ENCODE data around the gene PLCD3.
"Not testable (repeated sequence)": the region's sequence is repeated elsewhere in the genome, so short reads cannot be mapped to it uniquely, and the experiment has no call there.

PLCD3 gene

GRCh38 chr17:45132572-45133463 lies 503 bp upstream of the PLCD3 start:
- Mint-ChIP-seq H3K36me3 (peaks cover 1% of the 10 kb centered on the region), H3K4me3 (peak overlapping the region; percentile 86), H3K4me1 (peaks cover 23% of the 10 kb centered on the region), H3K27me3 (peaks cover 24% of the 10 kb centered on the region), H3K9me3 (no peaks in the 10 kb centered on the region), H3K27ac (peak overlapping the region; percentile 86)
- CTCF ChIA-PET = interaction anchor here (1.6 to 7.8 kb wide), 2 partner anchors 63 to 212 kb away, joined by 7 to 193 read pairs; no protein-coding TSS in a partner anchor
- DNase-seq = peak; percentile 77

- no peak overlapping the region for H3K27ac Mint-ChIP-seq
- DNase-seq = peak; percentile 67
- CTCF ChIA-PET = interaction anchor here (1.1 to 7.8 kb wide), 2 partner anchors 46 to 64 kb away, joined by 3 to 193 read pairs; no protein-coding TSS in a partner anchor
Observed at GRCh38 chr17:45131616-45132319, 547 bp downstream of the PLCD3 start.

GRCh38 chr17:45130681-45131615 lies 1.4 kb downstream of the PLCD3 start:
- Mint-ChIP-seq H3K36me3 (peaks cover 1% of the 10 kb centered on the region), H3K27ac (no peak overlapping the region), H3K9me3 (no peaks in the 10 kb centered on the region), H3K4me3 (peak overlapping the region; percentile 57), H3K27me3 (peaks cover 24% of the 10 kb centered on the region), H3K4me1 (peaks cover 14% of the 10 kb centered on the region)
- DNase-seq = no peak
- CTCF ChIA-PET = interaction anchor here (0.8 to 7.8 kb wide), 3 partner anchors 17 to 65 kb away, joined by 3 to 193 read pairs (median 3); no protein-coding TSS in a partner anchor

More at GRCh38 chr17:45131616-45132319, 547 bp downstream of the PLCD3 start:
- peaks cover 22% of the 10 kb centered on the region for H3K4me1 Mint-ChIP-seq
- peaks cover 24% of the 10 kb centered on the region for H3K27me3 Mint-ChIP-seq
- H3K4me3 Mint-ChIP-seq = peak overlapping the region; percentile 57
- peaks cover 1% of the 10 kb centered on the region for H3K36me3 Mint-ChIP-seq
- H3K9me3 Mint-ChIP-seq = no peaks in the 10 kb centered on the region

DNA sequence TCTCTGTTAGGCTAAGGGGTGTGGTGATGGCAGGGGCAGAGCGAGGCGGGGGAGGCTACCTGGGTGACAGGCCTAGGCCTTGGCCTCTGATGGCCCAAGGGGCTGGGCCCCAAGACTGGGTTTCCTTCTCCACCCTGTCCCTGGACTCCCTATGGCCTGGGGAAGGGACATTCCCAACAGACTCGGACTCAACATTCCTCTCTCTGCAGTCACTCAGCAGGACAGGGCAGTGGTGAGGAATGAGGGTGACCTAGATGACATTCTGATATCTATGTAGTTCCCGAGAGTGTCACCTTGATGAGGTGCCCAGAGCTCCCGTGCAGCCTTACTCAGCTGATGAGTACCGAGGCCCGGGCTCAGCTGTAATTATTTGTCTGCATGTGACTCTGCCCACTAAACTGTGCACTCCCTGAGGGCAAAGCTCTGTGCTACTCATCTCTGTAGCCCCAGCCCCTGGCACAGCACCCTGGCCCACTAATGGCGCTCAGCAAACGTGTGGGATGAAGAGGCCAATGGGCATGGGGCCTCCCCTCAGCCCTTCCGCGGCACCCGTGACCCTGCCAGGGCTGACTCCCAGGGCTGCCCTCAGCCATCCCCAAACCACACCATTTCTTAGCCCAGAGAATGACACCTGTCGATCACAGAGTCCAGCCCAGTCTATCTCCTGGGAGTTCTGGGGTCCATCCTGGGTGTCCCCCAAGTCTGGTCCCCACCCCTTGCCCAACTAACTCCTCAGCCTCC lies 2.2 kb downstream of the PLCD3 start:
- peaks cover 6% of the 10 kb centered on the region for H3K4me1 Mint-ChIP-seq
- DNase-seq = no peak

DNA sequence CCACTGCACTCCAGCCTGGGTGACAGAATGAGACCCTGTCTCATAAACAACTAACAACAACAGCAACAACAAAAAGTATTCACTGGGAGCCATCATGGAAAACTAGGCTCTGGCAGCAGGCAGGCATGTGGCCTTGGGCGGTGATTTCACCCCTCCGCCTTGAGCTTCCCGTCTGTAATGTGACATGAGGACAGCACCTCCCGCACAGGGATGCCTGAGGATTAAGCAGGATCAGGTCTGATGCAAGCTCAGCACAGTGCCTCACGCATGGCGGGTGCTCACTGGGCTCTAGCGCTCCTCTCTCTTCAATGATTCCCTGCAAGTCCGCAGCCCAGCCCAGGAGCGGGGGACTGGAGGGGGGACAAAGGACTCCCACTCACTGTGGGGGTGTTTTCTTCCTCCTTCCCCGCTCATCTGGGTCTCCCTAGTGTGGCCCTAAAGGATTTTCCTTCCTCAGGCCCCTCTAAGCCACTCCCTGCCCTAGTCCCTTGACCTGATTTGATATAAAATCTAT lies 2.8 kb downstream of the PLCD3 start:
- Mint-ChIP-seq H3K4me3 (no peak overlapping the region), H3K27me3 (peaks cover 24% of the 10 kb centered on the region), H3K27ac (no peak overlapping the region), H3K9me3 (no peaks in the 10 kb centered on the region), H3K4me1 (peaks cover 6% of the 10 kb centered on the region), H3K36me3 (no peaks in the 10 kb centered on the region)
- CTCF ChIA-PET = interaction anchor here (0.7 to 1.2 kb wide), 2 partner anchors 27 to 62 kb away, joined by 3 to 4 read pairs; no protein-coding TSS in a partner anchor
- DNase-seq = no peak

More for the DNA sequence above, 2.2 kb downstream of the PLCD3 start:
- H3K27ac Mint-ChIP-seq = no peak overlapping the region
- peaks cover 24% of the 10 kb centered on the region for H3K27me3 Mint-ChIP-seq
- CTCF ChIA-PET = interaction anchor here (0.7 to 1.2 kb wide), 4 partner anchors 16 to 61 kb away, joined by 3 to 4 read pairs (median 3); no protein-coding TSS in a partner anchor
- no peaks in the 10 kb centered on the region for H3K36me3 Mint-ChIP-seq
- H3K9me3 Mint-ChIP-seq = no peaks in the 10 kb centered on the region
- H3K4me3 Mint-ChIP-seq = no peak overlapping the region

DNA sequence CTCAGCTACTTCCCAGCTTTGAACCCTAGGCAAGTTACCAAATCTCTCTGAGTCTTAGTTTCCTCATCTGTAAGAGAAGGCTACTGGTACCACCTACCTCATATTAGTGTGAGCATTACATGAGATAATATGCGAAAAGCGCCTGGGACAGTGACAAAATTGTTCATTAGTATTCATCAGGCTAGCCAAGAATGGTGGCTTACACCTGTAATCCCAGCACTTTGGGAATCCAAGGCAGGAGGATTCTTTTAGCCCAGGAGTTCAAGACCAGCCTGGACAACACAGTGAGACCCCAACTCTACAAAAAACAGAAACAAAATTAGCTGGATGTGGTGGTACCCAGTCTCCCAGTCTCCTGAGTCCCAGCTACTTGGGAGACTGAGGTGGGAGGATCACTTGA lies 3.3 kb downstream of the PLCD3 start:
- H3K27ac Mint-ChIP-seq = no peak overlapping the region
- no peaks in the 10 kb centered on the region for H3K9me3 Mint-ChIP-seq
- DNase-seq = no peak
- no peaks in the 10 kb centered on the region for H3K36me3 Mint-ChIP-seq
- no peak overlapping the region for H3K4me3 Mint-ChIP-seq
- peaks cover 24% of the 10 kb centered on the region for H3K27me3 Mint-ChIP-seq
- CTCF ChIA-PET = interaction anchor here (1.2 kb wide), 1 partner anchor 27 kb away, joined by 4 read pairs; no protein-coding TSS in a partner anchor
- H3K4me1 Mint-ChIP-seq = peaks cover 6% of the 10 kb centered on the region

DNA sequence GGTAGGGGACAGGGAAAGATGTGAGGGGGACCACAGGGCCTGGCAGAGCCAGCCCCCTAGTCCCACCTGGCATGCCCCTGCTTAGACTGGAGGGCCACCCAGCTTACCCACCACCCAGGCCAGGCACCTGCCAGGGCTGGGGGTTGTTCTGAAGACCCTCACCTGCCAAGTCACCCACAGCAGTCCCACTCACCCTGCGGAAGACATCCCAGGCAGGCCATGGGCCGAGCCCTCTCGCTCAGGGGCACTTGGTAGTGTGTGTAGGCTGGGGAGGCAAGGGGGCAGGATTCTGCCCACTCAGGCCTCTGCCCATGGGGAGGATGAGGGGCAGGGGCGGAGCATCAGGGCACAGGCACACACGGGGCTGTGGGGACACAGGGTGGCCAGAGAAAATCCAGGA lies 4.0 kb downstream of the PLCD3 start:
- no peak overlapping the region for H3K4me3 Mint-ChIP-seq
- H3K27ac Mint-ChIP-seq = no peak overlapping the region
- H3K4me1 Mint-ChIP-seq = peaks cover 3% of the 10 kb centered on the region
- H3K27me3 Mint-ChIP-seq = peaks cover 26% of the 10 kb centered on the region
- no peaks in the 10 kb centered on the region for H3K9me3 Mint-ChIP-seq
- no peak for DNase-seq
- H3K36me3 Mint-ChIP-seq = no peaks in the 10 kb centered on the region
- CTCF ChIA-PET = no interaction called here

GRCh38 chr17:45127548-45128300 lies 4.6 kb downstream of the PLCD3 start:
- Mint-ChIP-seq H3K27me3 (peaks cover 31% of the 10 kb centered on the region), H3K36me3 (no peaks in the 10 kb centered on the region), H3K27ac (no peak overlapping the region), H3K9me3 (no peaks in the 10 kb centered on the region), H3K4me3 (no peak overlapping the region), H3K4me1 (no peaks in the 10 kb centered on the region)
- DNase-seq = no peak
- CTCF ChIA-PET = interaction anchor here (4.3 kb wide), 1 partner anchor 8 kb away, joined by 17 read pairs; the partner anchor contains the start of gene ACBD4

GRCh38 chr17:45127207-45127547 lies 5.1 kb downstream of the PLCD3 start:
- H3K4me1 Mint-ChIP-seq = no peaks in the 10 kb centered on the region
- CTCF ChIA-PET = interaction anchor here (4.3 kb wide), 1 partner anchor 8 kb away, joined by 17 read pairs; the partner anchor contains the start of gene ACBD4
- H3K4me3 Mint-ChIP-seq = no peak overlapping the region
- DNase-seq = no peak
- H3K36me3 Mint-ChIP-seq = no peaks in the 10 kb centered on the region
- peaks cover 32% of the 10 kb centered on the region for H3K27me3 Mint-ChIP-seq
- H3K9me3 Mint-ChIP-seq = no peaks in the 10 kb centered on the region
- no peak overlapping the region for H3K27ac Mint-ChIP-seq

GRCh38 chr17:45125509-45125908 lies 6.8 kb downstream of the PLCD3 start:
- Mint-ChIP-seq H3K36me3 (no peaks in the 10 kb centered on the region), H3K4me3 (no peak overlapping the region), H3K9me3 (no peaks in the 10 kb centered on the region), H3K27me3 (peaks cover 32% of the 10 kb centered on the region), H3K27ac (no peak overlapping the region), H3K4me1 (no peaks in the 10 kb centered on the region)
- CTCF ChIA-PET = interaction anchor here (4.3 kb wide), 1 partner anchor 10 kb away, joined by 17 read pairs; the partner anchor contains the start of gene ACBD4
- no peak for DNase-seq

DNA sequence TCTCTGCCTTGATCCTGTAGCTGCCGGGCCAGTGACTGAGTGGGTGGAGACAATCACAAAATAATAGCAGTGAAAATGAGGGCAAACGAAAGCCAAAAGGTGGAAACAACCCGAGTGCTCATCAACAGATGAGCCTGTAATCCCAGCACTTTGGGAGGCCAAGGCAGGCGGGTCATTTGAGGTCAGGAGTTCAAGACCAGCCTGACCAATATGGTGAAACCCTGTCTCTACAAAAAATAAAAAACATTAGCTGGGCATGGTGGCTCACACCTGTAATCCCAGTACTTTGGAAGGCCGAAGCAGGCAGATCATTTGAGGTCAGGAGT lies 7.6 kb downstream of the PLCD3 start:
- H3K36me3 Mint-ChIP-seq, DNase-seq, H3K4me1 Mint-ChIP-seq, H3K27ac Mint-ChIP-seq, H3K9me3 Mint-ChIP-seq, H3K4me3 Mint-ChIP-seq: not testable (repeated sequence)
- H3K27me3 Mint-ChIP-seq = peaks cover 35% of the 10 kb centered on the region
- CTCF ChIA-PET = interaction anchor here (4.3 kb wide), 1 partner anchor 11 kb away, joined by 17 read pairs; the partner anchor contains the start of gene ACBD4
